ENCODE results near the gene FGGY. TPM values are rescaled to one million over a fixed set of nuclear protein-coding genes. Genes with fewer than 3 reads are reported as not detected.

The FGGY gene
- total RNA-seq, 1 donor = 24.6 TPM

GRCh38 chr1:59475737-59476136 lies 178.8 kb downstream of the FGGY start:
- no peak overlapping the region for H3K4me2 ChIP-seq (ENCODE audit: insufficient read depth, low read length)
- H3K27ac ChIP-seq (ENCODE audit: low read depth, low read length) = peak overlapping the region; percentile 18
- peak; percentile 38 for DNase-seq (ENCODE audit: insufficient read length, low spot score, missing footprints)

GRCh38 chr1:59477286-59477685 lies 180.4 kb downstream of the FGGY start:
- H3K4me3 ChIP-seq (ENCODE audit: insufficient read depth, low read length) = no peak overlapping the region
- no peaks in the 10 kb centered on the region for H3K27me3 ChIP-seq (ENCODE audit: insufficient read depth, low read length)
- H3K9me3 ChIP-seq (ENCODE audit: low read depth, low read length) = no peaks in the 10 kb centered on the region
- no peaks in the 10 kb centered on the region for H4K20me1 ChIP-seq (ENCODE audit: insufficient read depth, low read length)
- no peaks in the 10 kb centered on the region for H3K79me2 ChIP-seq (ENCODE audit: insufficient read depth, low read length)
- H3K4me2 ChIP-seq (ENCODE audit: insufficient read depth, low read length) = peak overlapping the region; percentile 19
- DNase-seq (ENCODE audit: insufficient read length, low spot score, missing footprints) = peak; percentile 91
- H3K36me3 ChIP-seq (ENCODE audit: insufficient read depth, low read length) = no peaks in the 10 kb centered on the region
- H2AFZ ChIP-seq (ENCODE audit: low read length) = no peak overlapping the region
- peaks cover 21% of the 10 kb centered on the region for H3K4me1 ChIP-seq (ENCODE audit: insufficient read depth, low read length)
- peak overlapping the region; percentile 26 for H3K27ac ChIP-seq (ENCODE audit: low read depth, low read length)
- no peak for TF ChIP-seq CTCF (IDR thresholded peaks at IDR 0.05; ENCODE audit: extremely low read depth, low read depth, low read length)

More at GRCh38 chr1:59475737-59476136, 178.8 kb downstream of the FGGY start:
- Histone ChIP-seq H3K4me3 (ENCODE audit: insufficient read depth, low read length) (no peak overlapping the region), H3K27me3 (ENCODE audit: insufficient read depth, low read length) (no peaks in the 10 kb centered on the region), H3K36me3 (ENCODE audit: insufficient read depth, low read length) (no peaks in the 10 kb centered on the region), H3K9me3 (ENCODE audit: low read depth, low read length) (no peaks in the 10 kb centered on the region), H3K79me2 (ENCODE audit: insufficient read depth, low read length) (no peaks in the 10 kb centered on the region), H3K4me1 (ENCODE audit: insufficient read depth, low read length) (peaks cover 11% of the 10 kb centered on the region), H4K20me1 (ENCODE audit: insufficient read depth, low read length) (no peaks in the 10 kb centered on the region), H2AFZ (ENCODE audit: low read length) (no peak overlapping the region)
- TF ChIP-seq CTCF (IDR thresholded peaks at IDR 0.05; ENCODE audit: extremely low read depth, low read depth, low read length) = no peak

GRCh38 chr1:59477867-59478266 lies 181.0 kb downstream of the FGGY start:
- Histone ChIP-seq H3K79me2 (ENCODE audit: insufficient read depth, low read length) (no peaks in the 10 kb centered on the region), H3K27me3 (ENCODE audit: insufficient read depth, low read length) (no peaks in the 10 kb centered on the region), H2AFZ (ENCODE audit: low read length) (no peak overlapping the region), H3K4me1 (ENCODE audit: insufficient read depth, low read length) (peaks cover 26% of the 10 kb centered on the region), H3K36me3 (ENCODE audit: insufficient read depth, low read length) (no peaks in the 10 kb centered on the region), H4K20me1 (ENCODE audit: insufficient read depth, low read length) (no peaks in the 10 kb centered on the region), H3K27ac (ENCODE audit: low read depth, low read length) (peak overlapping the region; percentile 18), H3K4me2 (ENCODE audit: insufficient read depth, low read length) (peak overlapping the region; percentile 19), H3K4me3 (ENCODE audit: insufficient read depth, low read length) (no peak overlapping the region), H3K9me3 (ENCODE audit: low read depth, low read length) (no peaks in the 10 kb centered on the region)
- TF ChIP-seq CTCF (IDR thresholded peaks at IDR 0.05; ENCODE audit: extremely low read depth, low read depth, low read length) = no peak
- peak; percentile 78 for DNase-seq (ENCODE audit: insufficient read length, low spot score, missing footprints)

GRCh38 chr1:59478822-59479221 lies 181.9 kb downstream of the FGGY start:
- Histone ChIP-seq H3K79me2 (ENCODE audit: insufficient read depth, low read length) (no peaks in the 10 kb centered on the region), H3K4me2 (ENCODE audit: insufficient read depth, low read length) (no peak overlapping the region), H4K20me1 (ENCODE audit: insufficient read depth, low read length) (no peaks in the 10 kb centered on the region), H3K9me3 (ENCODE audit: low read depth, low read length) (no peaks in the 10 kb centered on the region), H3K27ac (ENCODE audit: low read depth, low read length) (no peak overlapping the region), H3K27me3 (ENCODE audit: insufficient read depth, low read length) (no peaks in the 10 kb centered on the region), H3K36me3 (ENCODE audit: insufficient read depth, low read length) (no peaks in the 10 kb centered on the region), H3K4me1 (ENCODE audit: insufficient read depth, low read length) (peaks cover 28% of the 10 kb centered on the region), H3K4me3 (ENCODE audit: insufficient read depth, low read length) (no peak overlapping the region), H2AFZ (ENCODE audit: low read length) (no peak overlapping the region)
- no peak for DNase-seq (ENCODE audit: insufficient read length, low spot score, missing footprints)
- no peak for TF ChIP-seq CTCF (IDR thresholded peaks at IDR 0.05; ENCODE audit: extremely low read depth, low read depth, low read length)

All from osteoblast (primary cell).